Medulla oblongata (tissue), 1 donor: ENCODE measurements around the gene PARP9.

Experiments
- DNase-seq: peaks from one replicate; pipeline ENCODE4 v3.0.0-alpha.2; 2015; ENCODE audit errors: extremely low spot score

Gene PARP9

GRCh38 chr3:122484985-122485384, 79.1 kb downstream of the PARP9 start:
- no peak for DNase-seq

- DNase-seq: no peak
Measured at GRCh38 chr3:122481390-122481789, 82.7 kb downstream of the PARP9 start.
